ENCODE results near the gene PFKP. TPM values are rescaled to one million over a fixed set of nuclear protein-coding genes. Genes with fewer than 3 reads are reported as not detected.
A peak's percentile ranks its signal among the peaks of the same experiment; 100 is the strongest.

Gene PFKP
- total RNA-seq, 4 donors from 2014 or later: 56.6 to 154 (median 115) TPM

GRCh38 chr10:3064423-3064822 lies 2.9 kb upstream of the PFKP start:
- DNase-seq: no peak
- Histone ChIP-seq H3K27me3 (no peaks in the 10 kb centered on the region), H3K9me3 (no peaks in the 10 kb centered on the region), H3K36me3 (no peaks in the 10 kb centered on the region), H3K4me3 (replicated peaks in 1 of 3) (no peak overlapping the region), H3K27ac (no peak overlapping the region), H3K4me1 (peaks cover 13 to 21% of the 10 kb centered on the region in 2 donors)
- TF ChIP-seq POLR2A (IDR thresholded peaks at IDR 0.05) (no peak), CTCF (IDR thresholded peaks at IDR 0.05) (no peak)
- intact Hi-C loops (cut with DNase I): no loop called here
- 92 to 100% methylated on average over 1 to 2 of the region's 2 CpGs for WGBS, 2 donors

- peak overlapping the region; percentile 69 to 96 (median 94) for H3K27ac ChIP-seq
- WGBS, 2 donors: 32 to 37% methylated on average over 7 to 8 of the region's 8 CpGs
- no peaks in the 10 kb centered on the region for H3K27me3 ChIP-seq
- H3K4me1 ChIP-seq: peaks cover 19 to 24% of the 10 kb centered on the region in 2 donors
- TF ChIP-seq CTCF (IDR thresholded peaks at IDR 0.05) (peak in 1 of 6 experiments; percentile 21), POLR2A (IDR thresholded peaks at IDR 0.05) (no peak)
- intact Hi-C loops (cut with DNase I): no loop called here
- no peaks in the 10 kb centered on the region for H3K36me3 ChIP-seq
- DNase-seq: peak; percentile 76 to 77
- H3K9me3 ChIP-seq: no peaks in the 10 kb centered on the region
- H3K4me3 ChIP-seq (replicated peaks in 1 of 3): no peak overlapping the region
Measured at GRCh38 chr10:3065622-3066021, 1.7 kb upstream of the PFKP start.

- DNase-seq: peak; percentile 76
- WGBS, 2 donors: 0 to 11% methylated on average over 4 to 17 of the region's 71 CpGs
- intact Hi-C loops (cut with DNase I): no loop called here
- no peaks in the 10 kb centered on the region for H3K36me3 ChIP-seq
- H3K27me3 ChIP-seq: no peaks in the 10 kb centered on the region
- no peaks in the 10 kb centered on the region for H3K9me3 ChIP-seq
- peak in 1 of 2 donors; percentile 58 for TF ChIP-seq POLR2A (IDR thresholded peaks at IDR 0.05)
- peak in 3 of 6 experiments; percentile 9 to 26 (median 25) for TF ChIP-seq CTCF (IDR thresholded peaks at IDR 0.05)
- peaks cover 19 to 24% of the 10 kb centered on the region in 2 donors for H3K4me1 ChIP-seq
- H3K4me3 ChIP-seq (replicated peaks in 1 of 3): peak overlapping the region in 2 of 3 donors; percentile 96
- H3K27ac ChIP-seq: peak overlapping the region; percentile 69 to 96 (median 94)
Measured at GRCh38 chr10:3066317-3067117, 831 bp upstream of the PFKP start.

GRCh38 chr10:3067859-3068179 lies 471 bp downstream of the PFKP start:
- no peaks in the 10 kb centered on the region for H3K9me3 ChIP-seq
- no peak for DNase-seq
- no peaks in the 10 kb centered on the region for H3K36me3 ChIP-seq
- 0 to 1% methylated on average over 16 to 23 of the region's 29 CpGs for WGBS, 2 donors
- H3K4me1 ChIP-seq: peaks cover 19 to 24% of the 10 kb centered on the region in 2 donors
- peak overlapping the region; percentile 80 to 94 (median 86) for H3K27ac ChIP-seq
- H3K4me3 ChIP-seq (replicated peaks in 1 of 3): peak overlapping the region; percentile 82 to 96 (median 96)
- intact Hi-C loops (cut with DNase I): no loop called here
- TF ChIP-seq CTCF (IDR thresholded peaks at IDR 0.05): no peak
- no peaks in the 10 kb centered on the region for H3K27me3 ChIP-seq

GRCh38 chr10:3068201-3068967 lies 1.0 kb downstream of the PFKP start:
- Histone ChIP-seq H3K27me3 (no peaks in the 10 kb centered on the region), H3K9me3 (no peaks in the 10 kb centered on the region), H3K36me3 (no peaks in the 10 kb centered on the region), H3K27ac (peak overlapping the region; percentile 69 to 94 (median 80)), H3K4me3 (replicated peaks in 1 of 3) (peak overlapping the region; percentile 82 to 96 (median 96)), H3K4me1 (peaks cover 19 to 24% of the 10 kb centered on the region in 2 donors)
- peak; percentile 61 to 65 for DNase-seq
- TF ChIP-seq POLR2A (IDR thresholded peaks at IDR 0.05) (peak; percentile 3 to 29), CTCF (IDR thresholded peaks at IDR 0.05) (peak in 3 of 6 experiments; percentile 17 to 37 (median 22))
- intact Hi-C loops (cut with DNase I): no loop called here
- 0 to 5% methylated on average over 4 to 49 of the region's 86 CpGs for WGBS, 2 donors
